Measurements from ENCODE around the gene P2RX4.

P2RX4 gene

DNA sequence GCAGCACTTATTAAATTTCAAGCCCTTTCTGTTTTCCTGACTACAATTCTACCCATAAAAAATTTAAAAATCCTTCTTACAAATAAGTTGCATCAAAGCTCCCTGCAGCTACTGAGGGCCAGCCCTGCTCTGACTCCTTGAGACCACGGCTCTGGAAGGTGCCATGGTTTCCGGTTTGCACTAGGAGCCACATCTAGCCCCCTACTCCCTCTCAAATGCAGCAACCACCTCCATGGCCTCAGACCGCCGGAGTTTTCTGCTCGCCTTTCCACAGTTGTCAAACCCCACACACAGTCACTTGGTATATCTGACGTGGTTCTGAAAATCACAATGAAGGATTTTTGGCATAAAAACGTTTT, 30.1 kb downstream of the P2RX4 start:
- Histone ChIP-seq H3K4me3 (ENCODE audit: insufficient read depth, low read depth, low read length) (no peak overlapping the region), H3K4me1 (ENCODE audit: control insufficient read depth, insufficient read depth, low read length) (peaks cover 24% of the 10 kb centered on the region), H3K27me3 (ENCODE audit: control insufficient read depth, insufficient read depth, low read length, poor library complexity, severe bottlenecking) (no peaks in the 10 kb centered on the region), H3K27ac (ENCODE audit: insufficient read depth, low read depth, low read length, poor library complexity, severe bottlenecking) (no peak overlapping the region), H3K36me3 (ENCODE audit: control insufficient read depth, insufficient read depth, low read length) (no peaks in the 10 kb centered on the region), H3K9me3 (ENCODE audit: control insufficient read depth, low read length) (no peaks in the 10 kb centered on the region)
- 91 to 94% methylated on average over 7 of the region's 7 CpGs for WGBS, 2 experiments

DNA sequence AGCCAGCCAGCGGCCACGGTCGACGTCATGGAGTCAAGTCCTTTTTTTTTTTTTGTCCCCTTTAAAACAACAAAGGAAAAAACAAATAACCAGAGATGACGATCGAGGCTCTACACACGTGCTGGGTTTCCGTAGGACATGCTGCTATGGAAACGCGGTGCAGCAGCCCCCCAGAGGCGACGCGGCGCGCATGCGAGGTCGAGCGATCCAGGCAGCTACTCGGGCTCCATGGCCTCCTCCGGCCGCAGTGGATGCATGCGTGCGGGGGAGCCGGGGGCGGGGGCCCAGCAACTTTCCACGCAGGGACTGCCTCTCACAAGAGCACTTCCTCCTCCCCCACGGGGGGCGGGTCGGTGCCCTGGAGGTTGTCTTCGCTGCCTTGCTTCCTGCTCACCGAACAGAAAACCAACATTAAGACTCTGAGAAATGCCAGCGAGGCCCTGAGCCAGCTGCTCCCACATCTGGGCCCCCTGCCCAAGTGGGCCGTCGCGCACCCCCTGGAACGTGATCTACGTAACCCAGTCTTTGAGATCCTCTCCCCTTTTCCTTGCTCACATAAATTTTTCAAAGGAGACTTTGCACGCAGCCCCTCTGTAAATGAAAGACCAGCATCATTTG, 30.7 kb downstream of the P2RX4 start:
- no peaks in the 10 kb centered on the region for H3K9me3 ChIP-seq (ENCODE audit: control insufficient read depth, low read length)
- H3K36me3 ChIP-seq (ENCODE audit: control insufficient read depth, insufficient read depth, low read length): no peaks in the 10 kb centered on the region
- H3K4me1 ChIP-seq (ENCODE audit: control insufficient read depth, insufficient read depth, low read length): peaks cover 24% of the 10 kb centered on the region
- 85 to 86% methylated on average over 38 of the region's 38 CpGs for WGBS, 2 experiments
- no peak overlapping the region for H3K27ac ChIP-seq (ENCODE audit: insufficient read depth, low read depth, low read length, poor library complexity, severe bottlenecking)
- H3K27me3 ChIP-seq (ENCODE audit: control insufficient read depth, insufficient read depth, low read length, poor library complexity, severe bottlenecking): no peaks in the 10 kb centered on the region
- no peak overlapping the region for H3K4me3 ChIP-seq (ENCODE audit: insufficient read depth, low read depth, low read length)

DNA sequence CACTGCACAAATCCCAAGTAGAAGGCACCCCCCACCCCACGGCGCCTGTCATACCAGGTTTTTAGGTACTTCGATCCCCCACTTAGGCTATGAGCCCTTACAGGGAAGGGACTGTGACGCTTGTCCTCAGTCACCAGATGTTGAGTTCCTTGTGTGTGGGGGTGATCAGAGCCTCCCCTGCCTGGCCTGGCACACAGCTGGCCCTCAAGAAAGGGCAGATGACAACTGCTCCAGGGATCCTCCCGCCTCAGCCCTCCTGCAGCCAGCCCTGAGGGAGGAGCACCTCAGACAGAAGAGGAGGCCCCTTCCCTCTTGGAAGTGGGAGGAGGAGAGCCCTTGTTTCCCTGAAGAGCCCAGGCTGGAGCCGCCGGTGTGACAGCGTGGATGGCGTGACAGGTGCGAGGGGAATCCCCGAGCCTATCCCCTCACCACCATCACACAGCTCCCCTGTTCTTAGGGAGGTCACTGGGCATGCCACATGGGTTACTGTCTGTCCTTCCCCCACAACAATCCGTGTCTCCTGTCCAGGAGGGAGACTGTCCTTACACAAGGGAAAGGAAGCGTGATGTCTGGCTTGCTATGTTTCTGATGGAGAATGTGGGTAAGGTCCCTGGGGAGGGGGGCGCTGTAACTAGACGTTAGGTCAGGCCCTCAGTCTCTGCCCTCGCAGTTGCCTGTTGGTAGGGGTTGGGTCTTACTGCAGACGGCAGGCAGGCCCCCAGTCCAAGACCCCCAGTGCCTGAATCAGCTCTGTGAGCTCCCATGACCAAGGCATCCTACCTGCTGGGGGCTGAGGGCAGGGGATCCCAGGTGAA, 31.4 kb downstream of the P2RX4 start:
- Histone ChIP-seq H3K36me3 (ENCODE audit: control insufficient read depth, insufficient read depth, low read length) (no peaks in the 10 kb centered on the region), H3K27me3 (ENCODE audit: control insufficient read depth, insufficient read depth, low read length, poor library complexity, severe bottlenecking) (no peaks in the 10 kb centered on the region), H3K9me3 (ENCODE audit: control insufficient read depth, low read length) (no peaks in the 10 kb centered on the region), H3K4me1 (ENCODE audit: control insufficient read depth, insufficient read depth, low read length) (peaks cover 24% of the 10 kb centered on the region), H3K4me3 (ENCODE audit: insufficient read depth, low read depth, low read length) (no peak overlapping the region), H3K27ac (ENCODE audit: insufficient read depth, low read depth, low read length, poor library complexity, severe bottlenecking) (no peak overlapping the region)
- 83 to 85% methylated on average over 17 of the region's 17 CpGs for WGBS, 2 experiments

DNA sequence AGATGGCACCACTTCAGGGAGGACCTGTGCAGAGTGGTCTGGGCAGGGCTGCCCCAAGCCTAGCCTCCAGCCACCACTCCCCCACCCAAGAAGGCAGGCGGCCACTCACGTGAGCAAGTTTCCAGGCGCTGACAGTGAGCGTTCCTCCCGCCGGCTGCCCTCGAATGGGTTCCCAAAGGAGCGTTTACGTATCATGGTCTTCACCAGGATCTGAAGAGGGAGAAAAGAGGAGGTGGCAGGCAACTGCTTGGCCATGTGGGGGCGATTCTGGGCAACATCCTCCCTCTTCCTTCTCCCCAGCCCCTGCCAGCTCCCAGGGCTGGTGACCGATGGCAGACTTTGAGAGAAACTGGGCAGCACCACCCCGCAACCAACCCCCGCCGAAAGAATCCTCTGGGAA, 35.1 kb downstream of the P2RX4 start:
- 94 to 95% methylated on average over 14 of the region's 14 CpGs for WGBS, 2 experiments
- Histone ChIP-seq H3K36me3 (ENCODE audit: control insufficient read depth, insufficient read depth, low read length) (peaks cover 12% of the 10 kb centered on the region), H3K27ac (ENCODE audit: insufficient read depth, low read depth, low read length, poor library complexity, severe bottlenecking) (no peak overlapping the region), H3K4me3 (ENCODE audit: insufficient read depth, low read depth, low read length) (no peak overlapping the region), H3K9me3 (ENCODE audit: control insufficient read depth, low read length) (no peaks in the 10 kb centered on the region), H3K27me3 (ENCODE audit: control insufficient read depth, insufficient read depth, low read length, poor library complexity, severe bottlenecking) (no peaks in the 10 kb centered on the region), H3K4me1 (ENCODE audit: control insufficient read depth, insufficient read depth, low read length) (peaks cover 7% of the 10 kb centered on the region)

DNA sequence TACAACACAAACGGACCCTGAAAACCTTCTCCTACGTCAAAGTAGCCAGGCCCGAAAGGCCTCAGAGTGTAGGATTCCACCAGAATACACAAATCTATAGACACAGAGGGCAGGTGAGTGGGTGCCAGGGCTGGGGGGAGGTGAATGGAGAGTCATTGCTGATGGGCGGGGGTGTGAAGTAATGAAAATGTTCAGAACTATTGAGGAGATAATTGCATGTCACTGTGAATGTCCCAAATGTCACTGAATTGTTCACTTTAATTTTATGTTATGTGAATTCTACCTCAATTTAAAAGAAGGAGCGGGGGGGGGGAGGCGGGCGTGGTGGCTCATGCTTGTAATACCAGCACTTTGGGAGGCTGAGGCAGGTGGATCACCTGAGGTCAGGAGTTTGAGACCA, 36.0 kb downstream of the P2RX4 start:
- 85 to 91% methylated on average over 7 of the region's 7 CpGs for WGBS, 2 experiments
- H3K4me3 ChIP-seq (ENCODE audit: insufficient read depth, low read depth, low read length): no peak overlapping the region
- no peaks in the 10 kb centered on the region for H3K9me3 ChIP-seq (ENCODE audit: control insufficient read depth, low read length)
- H3K4me1 ChIP-seq (ENCODE audit: control insufficient read depth, insufficient read depth, low read length): peaks cover 4% of the 10 kb centered on the region
- H3K36me3 ChIP-seq (ENCODE audit: control insufficient read depth, insufficient read depth, low read length): peaks cover 16% of the 10 kb centered on the region
- H3K27ac ChIP-seq (ENCODE audit: insufficient read depth, low read depth, low read length, poor library complexity, severe bottlenecking): no peak overlapping the region
- no peaks in the 10 kb centered on the region for H3K27me3 ChIP-seq (ENCODE audit: control insufficient read depth, insufficient read depth, low read length, poor library complexity, severe bottlenecking)

DNA sequence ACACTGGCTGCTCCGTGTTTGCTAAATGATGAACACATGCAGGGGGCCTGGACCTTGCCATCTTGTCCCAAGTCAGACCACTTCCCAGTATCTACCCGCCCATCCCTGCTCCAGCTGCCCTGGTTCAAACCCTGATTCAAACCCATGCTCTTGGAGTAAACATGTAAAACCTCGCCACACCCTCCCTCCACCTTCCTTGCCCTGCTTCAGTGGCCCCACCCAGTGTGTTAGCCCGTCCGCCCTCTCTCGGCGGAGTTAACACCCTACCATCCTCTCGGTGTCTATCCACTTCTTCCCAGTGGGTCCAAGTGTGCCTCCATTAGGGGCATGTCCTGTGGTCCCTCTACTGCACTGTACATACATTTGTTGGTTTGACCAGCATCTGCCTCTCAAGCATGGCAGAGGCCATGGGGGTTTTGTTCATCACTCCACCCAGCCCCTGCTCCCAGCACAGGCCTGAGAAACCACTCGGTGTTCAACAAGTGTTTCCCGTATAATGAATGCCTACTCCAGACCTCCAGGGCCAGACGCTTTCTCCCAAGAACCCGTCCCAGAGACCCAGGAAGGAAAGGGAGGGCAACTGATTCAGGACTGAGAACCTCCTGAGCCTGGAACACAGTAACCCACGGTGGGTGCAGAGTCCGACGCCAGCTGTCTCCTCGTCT, 37.1 kb downstream of the P2RX4 start:
- Histone ChIP-seq H3K36me3 (ENCODE audit: control insufficient read depth, insufficient read depth, low read length) (peaks cover 19% of the 10 kb centered on the region), H3K9me3 (ENCODE audit: control insufficient read depth, low read length) (no peaks in the 10 kb centered on the region), H3K27ac (ENCODE audit: insufficient read depth, low read depth, low read length, poor library complexity, severe bottlenecking) (no peak overlapping the region), H3K4me1 (ENCODE audit: control insufficient read depth, insufficient read depth, low read length) (no peaks in the 10 kb centered on the region), H3K4me3 (ENCODE audit: insufficient read depth, low read depth, low read length) (no peak overlapping the region), H3K27me3 (ENCODE audit: control insufficient read depth, insufficient read depth, low read length, poor library complexity, severe bottlenecking) (no peaks in the 10 kb centered on the region)
- 94 to 95% methylated on average over 16 of the region's 16 CpGs for WGBS, 2 experiments

DNA sequence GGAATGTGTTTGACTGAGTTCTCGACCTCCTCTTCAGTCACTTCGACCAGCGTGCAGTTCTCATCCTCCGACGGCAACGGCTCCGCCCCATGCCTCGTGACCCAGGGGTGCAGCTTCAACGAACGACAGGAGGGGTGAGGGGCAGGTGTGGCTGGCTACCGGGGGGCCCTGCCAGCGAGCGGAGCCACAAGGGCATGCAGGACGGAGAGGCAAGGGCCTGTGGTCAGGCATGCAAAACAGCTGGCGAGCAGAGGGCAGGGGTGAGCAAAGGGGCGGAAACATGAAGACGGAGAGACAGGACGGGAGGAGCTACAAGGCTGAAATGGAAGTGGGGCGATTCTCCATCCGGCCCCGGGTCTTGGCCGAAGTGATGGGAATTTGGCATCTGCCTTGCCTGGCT, 38.7 kb downstream of the P2RX4 start:
- no peak overlapping the region for H3K4me3 ChIP-seq (ENCODE audit: insufficient read depth, low read depth, low read length)
- H3K27me3 ChIP-seq (ENCODE audit: control insufficient read depth, insufficient read depth, low read length, poor library complexity, severe bottlenecking): no peaks in the 10 kb centered on the region
- H3K4me1 ChIP-seq (ENCODE audit: control insufficient read depth, insufficient read depth, low read length): no peaks in the 10 kb centered on the region
- peaks cover 33% of the 10 kb centered on the region for H3K36me3 ChIP-seq (ENCODE audit: control insufficient read depth, insufficient read depth, low read length)
- H3K9me3 ChIP-seq (ENCODE audit: control insufficient read depth, low read length): no peaks in the 10 kb centered on the region
- 94 to 95% methylated on average over 22 of the region's 22 CpGs for WGBS, 2 experiments
- H3K27ac ChIP-seq (ENCODE audit: insufficient read depth, low read depth, low read length, poor library complexity, severe bottlenecking): no peak overlapping the region

DNA sequence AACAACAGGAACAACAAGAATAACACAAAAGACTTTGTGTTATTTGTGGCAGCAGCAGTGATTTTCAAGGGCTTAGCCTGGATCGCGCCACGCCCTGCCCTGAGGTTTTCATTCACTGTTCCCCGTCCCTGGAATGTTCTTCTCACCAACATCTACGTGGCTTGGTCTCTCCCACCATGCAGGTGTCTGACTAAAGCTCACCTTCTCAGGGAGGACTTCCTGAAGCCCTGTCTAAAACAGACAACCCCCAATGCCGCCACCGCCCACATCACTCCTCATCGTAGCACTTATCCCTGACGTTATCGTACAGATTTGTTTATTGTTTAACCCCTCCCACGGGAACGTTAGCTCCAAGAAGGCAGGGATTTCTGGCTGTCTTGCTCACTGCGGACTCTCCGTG, 40.4 kb downstream of the P2RX4 start:
- H3K27me3 ChIP-seq (ENCODE audit: control insufficient read depth, insufficient read depth, low read length, poor library complexity, severe bottlenecking): no peaks in the 10 kb centered on the region

DNA sequence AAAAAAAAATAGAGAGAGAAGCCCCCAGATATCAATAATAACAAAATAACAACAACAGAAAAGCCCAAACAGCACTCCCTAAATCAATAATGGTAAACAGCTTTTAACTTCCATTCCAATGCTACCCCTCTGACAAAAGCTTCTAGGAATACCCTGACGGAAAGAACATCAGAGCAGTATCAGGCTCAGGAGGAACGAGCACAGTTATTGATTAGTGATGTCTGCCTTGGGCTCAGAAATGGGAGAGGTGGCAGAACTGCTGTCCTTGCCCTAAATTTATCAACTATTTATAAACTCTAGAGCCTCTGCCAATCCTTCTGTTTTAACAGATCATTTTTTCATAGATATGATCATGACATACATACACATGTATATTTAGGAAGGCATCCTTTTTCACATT, 41.9 kb downstream of the P2RX4 start:
- H3K9me3 ChIP-seq (ENCODE audit: control insufficient read depth, low read length): no peaks in the 10 kb centered on the region
- no peaks in the 10 kb centered on the region for H3K4me1 ChIP-seq (ENCODE audit: control insufficient read depth, insufficient read depth, low read length)
- H3K27ac ChIP-seq (ENCODE audit: insufficient read depth, low read depth, low read length, poor library complexity, severe bottlenecking): no peak overlapping the region
- H3K27me3 ChIP-seq (ENCODE audit: control insufficient read depth, insufficient read depth, low read length, poor library complexity, severe bottlenecking): no peaks in the 10 kb centered on the region
- 94 to 100% methylated on average over 2 of the region's 2 CpGs for WGBS, 2 experiments
- peaks cover 51% of the 10 kb centered on the region for H3K36me3 ChIP-seq (ENCODE audit: control insufficient read depth, insufficient read depth, low read length)
- H3K4me3 ChIP-seq (ENCODE audit: insufficient read depth, low read depth, low read length): no peak overlapping the region

More for the DNA sequence above, 40.4 kb downstream of the P2RX4 start:
- H3K4me1 ChIP-seq (ENCODE audit: control insufficient read depth, insufficient read depth, low read length): no peaks in the 10 kb centered on the region
- WGBS, 2 experiments: 91 to 93% methylated on average over 14 of the region's 14 CpGs
- no peak overlapping the region for H3K27ac ChIP-seq (ENCODE audit: insufficient read depth, low read depth, low read length, poor library complexity, severe bottlenecking)
- no peak overlapping the region for H3K4me3 ChIP-seq (ENCODE audit: insufficient read depth, low read depth, low read length)
- peaks cover 43% of the 10 kb centered on the region for H3K36me3 ChIP-seq (ENCODE audit: control insufficient read depth, insufficient read depth, low read length)
- no peaks in the 10 kb centered on the region for H3K9me3 ChIP-seq (ENCODE audit: control insufficient read depth, low read length)

DNA sequence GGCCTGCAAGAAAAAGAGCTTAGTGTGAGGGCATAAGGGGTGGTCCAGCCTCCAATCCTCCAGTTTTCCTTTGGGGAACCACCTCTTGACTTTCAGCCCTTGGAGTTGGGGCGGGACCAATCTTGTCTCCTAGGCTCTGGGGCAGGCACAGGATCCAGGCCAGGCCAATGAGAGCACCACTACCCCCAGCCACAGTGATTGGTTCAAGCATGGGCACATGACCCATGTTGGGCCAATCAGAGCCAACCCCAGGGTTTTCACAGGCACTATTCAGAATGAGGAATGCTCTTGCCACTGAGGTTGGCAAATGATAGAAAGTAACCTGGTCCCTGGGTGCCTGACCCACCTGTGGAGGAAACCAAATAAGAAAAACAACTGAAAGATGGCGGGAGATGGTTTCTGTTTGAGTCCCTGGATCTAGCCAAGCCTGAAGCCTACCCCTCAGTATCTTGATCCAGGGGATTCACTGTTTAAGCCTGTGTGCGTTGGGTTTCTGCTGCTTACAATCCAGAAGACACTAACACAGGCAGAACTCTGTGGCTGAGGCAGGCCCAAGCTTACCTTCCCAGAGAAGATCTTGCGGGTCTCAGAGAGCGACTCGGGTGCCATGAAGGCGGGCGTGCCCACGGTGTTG, 42.9 kb downstream of the P2RX4 start:
- 94 to 96% methylated on average over 9 of the region's 9 CpGs for WGBS, 2 experiments
- H3K9me3 ChIP-seq (ENCODE audit: control insufficient read depth, low read length): no peaks in the 10 kb centered on the region
- no peak overlapping the region for H3K4me3 ChIP-seq (ENCODE audit: insufficient read depth, low read depth, low read length)
- no peaks in the 10 kb centered on the region for H3K27me3 ChIP-seq (ENCODE audit: control insufficient read depth, insufficient read depth, low read length, poor library complexity, severe bottlenecking)
- no peaks in the 10 kb centered on the region for H3K4me1 ChIP-seq (ENCODE audit: control insufficient read depth, insufficient read depth, low read length)
- no peak overlapping the region for H3K27ac ChIP-seq (ENCODE audit: insufficient read depth, low read depth, low read length, poor library complexity, severe bottlenecking)
- H3K36me3 ChIP-seq (ENCODE audit: control insufficient read depth, insufficient read depth, low read length): peaks cover 50% of the 10 kb centered on the region

All from ectodermal cell (in vitro differentiated cells).